ENCODE data around the gene ANKRD23. TPM values are rescaled to one million over a fixed set of nuclear protein-coding genes. Genes with fewer than 3 reads are reported as not detected.
A peak's percentile ranks its signal among the peaks of the same experiment; 100 is the strongest.
"Not testable (repeated sequence)": the region's sequence is repeated elsewhere in the genome, so short reads cannot be mapped to it uniquely, and the experiment has no call there.

The ANKRD23 gene
- total RNA-seq (1 to 10 TPM; 1.8 to 5.5 (median 4.2) TPM), polyA plus RNA-seq (1 to 10 TPM in 1 of 3 donors, under 1 TPM in 1, not detected in 1; 0.69 to 4.2 TPM)

GRCh38 chr2:96843538-96844268 is at the start of gene ANKRD23:
Gene ANKRD23, minus strand, starts transcription at chr2:96844021. Its CDS starts 29 bp downstream, at chr2:96843992.
- Histone ChIP-seq H3K4me3 (no peak within 1 kb of the TSS), H3K9me3 (no peaks in the 10 kb centered on the region), H3K27me3 (no peaks in the 10 kb centered on the region), H3K36me3 (peaks cover 8 to 33% (median 12%) of the 10 kb centered on the region in 4 donors), H3K4me1 (peaks cover 0 to 12% (median 12%) of the 10 kb centered on the region in 4 donors), H3K27ac (no peak within 1 kb of the TSS)
- DNase-seq = no peak
- intact Hi-C loops (cut with DNase I) = no loop called here
- 96% methylated on average over 14 of the region's 14 CpGs for WGBS, 2 donors
- TF ChIP-seq CTCF (IDR thresholded peaks at IDR 0.05) (no peak), POLR2A (IDR thresholded peaks at IDR 0.05) (no peak), EP300 (IDR thresholded peaks at IDR 0.05) (no peak), POLR2AphosphoS5 (IDR thresholded peaks at IDR 0.05) (no peak)

GRCh38 chr2:96891591-96892333 is 47.9 kb upstream of the ANKRD23 start:
- Histone ChIP-seq H3K4me1 (peaks cover 0 to 88% (median 78%) of the 10 kb centered on the region in 4 donors), H3K4me3 (no peak overlapping the region), H3K36me3 (no peaks in the 10 kb centered on the region), H3K9me3 (no peaks in the 10 kb centered on the region), H3K27ac (peak overlapping the region; percentile 35 to 91 (median 88)), H3K27me3 (no peaks in the 10 kb centered on the region)
- TF ChIP-seq CTCF (IDR thresholded peaks at IDR 0.05) (no peak), POLR2A (IDR thresholded peaks at IDR 0.05) (no peak), POLR2AphosphoS5 (IDR thresholded peaks at IDR 0.05) (no peak), EP300 (IDR thresholded peaks at IDR 0.05) (no peak)
- intact Hi-C loops (cut with DNase I) = no loop called here
- DNase-seq = no peak
- WGBS, 2 donors = 72 to 74% methylated on average over 11 of the region's 11 CpGs

GRCh38 chr2:96890726-96891385 is 47.0 kb upstream of the ANKRD23 start:
- WGBS, 2 donors = 77 to 80% methylated on average over 6 of the region's 6 CpGs
- no peak for DNase-seq
- H3K4me1 ChIP-seq = peaks cover 0 to 88% (median 78%) of the 10 kb centered on the region in 4 donors
- peak overlapping the region; percentile 35 to 91 (median 88) for H3K27ac ChIP-seq
- H3K9me3 ChIP-seq = no peaks in the 10 kb centered on the region
- H3K4me3 ChIP-seq = no peak overlapping the region
- TF ChIP-seq POLR2A (IDR thresholded peaks at IDR 0.05) (no peak), EP300 (IDR thresholded peaks at IDR 0.05) (no peak), POLR2AphosphoS5 (IDR thresholded peaks at IDR 0.05) (no peak), CTCF (IDR thresholded peaks at IDR 0.05) (no peak)
- H3K36me3 ChIP-seq = no peaks in the 10 kb centered on the region
- intact Hi-C loops (cut with DNase I) = no loop called here
- no peaks in the 10 kb centered on the region for H3K27me3 ChIP-seq

- WGBS, 2 donors = 87 to 88% methylated on average over 7 of the region's 7 CpGs
- intact Hi-C loops (cut with DNase I) = no loop called here
- TF ChIP-seq POLR2A (IDR thresholded peaks at IDR 0.05) (no peak), EP300 (IDR thresholded peaks at IDR 0.05) (no peak), POLR2AphosphoS5 (IDR thresholded peaks at IDR 0.05) (no peak), CTCF (IDR thresholded peaks at IDR 0.05) (no peak)
These were observed 46.4 kb upstream of the ANKRD23 start for GRCh38 chr2:96890252-96890651.

GRCh38 chr2:96889502-96889901 is 45.7 kb upstream of the ANKRD23 start:
- Histone ChIP-seq H3K4me1 (peaks cover 0 to 81% (median 73%) of the 10 kb centered on the region in 4 donors), H3K27ac (peak overlapping the region in 3 of 4 donors; percentile 87 to 91 (median 89))
- WGBS, 2 donors = 89 to 95% methylated on average over 5 of the region's 5 CpGs
- H3K36me3 ChIP-seq; H3K4me3 ChIP-seq; H3K9me3 ChIP-seq; DNase-seq; intact Hi-C loops (cut with DNase I); H3K27me3 ChIP-seq: not testable (repeated sequence)

More at GRCh38 chr2:96890252-96890651, 46.4 kb upstream of the ANKRD23 start:
- no peaks in the 10 kb centered on the region for H3K36me3 ChIP-seq
- peaks cover 0 to 86% (median 75%) of the 10 kb centered on the region in 4 donors for H3K4me1 ChIP-seq
- no peak for DNase-seq
- no peaks in the 10 kb centered on the region for H3K27me3 ChIP-seq
- peak overlapping the region; percentile 35 to 91 (median 88) for H3K27ac ChIP-seq
- H3K4me3 ChIP-seq = no peak overlapping the region
- no peaks in the 10 kb centered on the region for H3K9me3 ChIP-seq

All from sigmoid colon (tissue), 7 donors.